GM23248 (cell line): ENCODE results near the gene PI4KB.

ENCODE experiments used
- EZH2 ChIP-seq: fragments of 200-600 bp; sonication (generic); IDR thresholded peaks from 2 replicates; pipeline ENCODE4 v1.6.1; 2018; ENCODE audit warnings: antibody characterized with exemption, mild to moderate bottlenecking; ENCODE audit not compliant: insufficient read depth, poor library complexity, severe bottlenecking
- EZH2phosphoT487 ChIP-seq: fragments of 200-600 bp; sonication (generic); IDR thresholded peaks from 2 replicates; pipeline ENCODE4 v1.6.1; 2018; ENCODE audit warnings: antibody characterized with exemption, moderate library complexity, mild to moderate bottlenecking, low read depth; ENCODE audit not compliant: insufficient read depth

- TF ChIP-seq EZH2 (no peak), EZH2phosphoT487 (no peak)
Measured at GRCh38 chr1:151282883-151283725, 44.1 kb downstream of the PI4KB start.
